Activated CD8-positive, alpha-beta memory T cell treated with anti-CD3 and anti-CD28 coated beads, Interleukin-2, amount 50 U/mL, for 24 hours (primary cell): ENCODE data around the gene ERGIC1.

Source experiments
- DNase-seq: peaks from one replicate; pipeline ENCODE4 v3.0.0-alpha.2; 2020; ENCODE audit errors: extremely low read depth

The ERGIC1 gene

GRCh38 chr5:172866378-172866777 is 32.3 kb downstream of the ERGIC1 start:
- DNase-seq: no peak

GRCh38 chr5:172866802-172867748 is 33.0 kb downstream of the ERGIC1 start:
- DNase-seq: no peak

GRCh38 chr5:172867761-172868435 is 33.8 kb downstream of the ERGIC1 start:
- DNase-seq: no peak

- DNase-seq: no peak
Measured at GRCh38 chr5:172868436-172868923, 34.4 kb downstream of the ERGIC1 start.

DNA sequence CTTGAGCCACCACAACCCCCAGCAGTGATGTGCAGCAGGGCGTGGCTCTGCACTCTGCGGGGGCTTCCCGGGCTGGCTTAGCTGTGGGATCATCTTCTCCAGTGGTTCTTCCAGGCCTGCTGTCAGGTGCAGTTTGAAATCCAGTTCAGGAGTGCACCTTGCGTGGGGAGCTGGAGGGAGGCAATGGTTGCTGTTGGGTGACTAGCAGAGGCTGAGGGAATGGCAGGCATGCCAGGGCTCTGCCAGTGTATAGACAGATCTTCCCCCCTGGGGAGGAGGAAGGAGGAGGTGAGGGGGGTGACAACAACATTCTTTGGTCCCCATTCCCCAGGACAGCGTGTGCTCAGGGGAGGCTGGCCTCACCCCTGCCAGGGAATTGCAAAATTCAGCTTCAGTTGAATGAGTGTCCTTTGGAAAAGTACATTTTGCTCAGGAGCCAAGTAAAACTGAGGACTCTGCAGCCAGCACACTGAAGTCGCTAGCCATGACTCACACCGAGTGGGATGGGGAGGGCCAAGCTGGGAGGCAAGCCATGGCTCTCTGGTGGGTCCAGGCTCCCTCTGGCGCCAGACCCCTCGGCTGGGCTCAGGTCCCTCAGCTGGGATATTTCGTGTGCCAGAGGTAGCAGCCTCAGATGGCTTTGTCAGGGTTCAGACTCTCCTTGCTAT is 35.0 kb downstream of the ERGIC1 start:
- DNase-seq: no peak

GRCh38 chr5:172869691-172870090 is 35.6 kb downstream of the ERGIC1 start:
- DNase-seq: no peak

DNA sequence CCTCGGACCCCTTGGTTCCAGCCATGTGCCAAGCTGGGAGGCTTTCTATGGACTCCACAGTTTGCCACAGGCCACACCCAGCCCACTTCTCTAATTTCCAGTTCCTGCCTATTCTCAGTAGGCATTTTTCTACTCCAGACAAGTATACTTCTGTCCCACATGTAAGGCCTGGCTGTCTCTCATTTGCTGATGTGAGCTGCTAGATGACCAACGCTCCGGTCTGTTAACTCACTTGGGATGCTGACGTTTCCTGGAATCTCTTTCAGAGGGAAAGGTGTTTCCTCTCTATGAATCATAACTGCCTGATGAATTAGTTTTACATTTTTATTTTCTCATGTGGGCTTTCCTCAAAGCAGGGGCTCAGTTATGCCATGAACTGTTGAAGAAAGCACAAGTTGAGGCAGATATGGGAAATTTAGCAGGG is 36.3 kb downstream of the ERGIC1 start:
- no peak for DNase-seq

GRCh38 chr5:172870715-172871461 is 36.8 kb downstream of the ERGIC1 start:
- no peak for DNase-seq

- DNase-seq: no peak
Measured at GRCh38 chr5:172871536-172871935, 37.5 kb downstream of the ERGIC1 start.

DNA sequence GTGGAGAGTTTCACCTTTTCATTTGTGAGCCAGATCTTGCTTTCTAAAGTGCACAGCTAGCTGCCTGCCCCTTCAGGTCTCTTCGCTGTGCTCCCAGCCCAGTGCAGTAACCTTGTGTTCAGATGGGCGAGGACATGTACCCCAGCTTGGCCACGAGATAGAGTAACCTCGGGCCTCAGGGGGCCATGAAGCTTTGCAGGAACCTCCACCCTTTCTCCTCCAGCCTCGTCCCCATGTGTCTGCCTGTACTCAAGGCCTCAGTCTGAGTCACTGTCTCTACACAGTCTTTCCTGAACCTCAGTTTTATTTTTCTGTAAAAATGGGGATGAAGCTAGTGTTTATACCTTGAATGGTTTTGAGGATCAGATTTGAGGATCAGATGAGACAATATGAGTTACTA is 37.9 kb downstream of the ERGIC1 start:
- DNase-seq: no peak

DNA sequence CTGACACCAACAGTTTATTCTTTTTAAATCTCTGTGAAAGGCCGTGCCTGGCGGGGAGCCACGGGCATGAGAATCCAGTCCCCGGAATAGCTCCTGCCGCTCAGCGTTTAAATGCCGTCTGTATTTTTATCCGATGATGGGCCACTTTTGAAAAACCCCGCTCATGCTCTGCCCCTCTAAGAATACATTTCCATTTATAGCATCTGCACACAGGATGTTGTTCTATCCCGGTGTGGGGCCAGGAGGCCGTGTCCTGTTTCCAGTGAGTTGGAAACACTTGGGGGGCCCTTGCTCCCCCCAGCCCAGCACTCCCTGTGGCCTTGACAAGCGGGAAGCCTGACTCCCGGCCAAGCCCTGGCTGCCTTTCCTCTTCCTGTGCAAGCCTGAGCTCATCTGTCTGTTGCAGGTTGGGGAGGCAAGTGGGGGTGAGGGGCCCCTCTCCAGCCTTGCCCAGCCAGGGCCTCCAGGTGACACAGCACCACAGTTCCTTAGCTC is 39.0 kb downstream of the ERGIC1 start:
- DNase-seq: no peak

DNA sequence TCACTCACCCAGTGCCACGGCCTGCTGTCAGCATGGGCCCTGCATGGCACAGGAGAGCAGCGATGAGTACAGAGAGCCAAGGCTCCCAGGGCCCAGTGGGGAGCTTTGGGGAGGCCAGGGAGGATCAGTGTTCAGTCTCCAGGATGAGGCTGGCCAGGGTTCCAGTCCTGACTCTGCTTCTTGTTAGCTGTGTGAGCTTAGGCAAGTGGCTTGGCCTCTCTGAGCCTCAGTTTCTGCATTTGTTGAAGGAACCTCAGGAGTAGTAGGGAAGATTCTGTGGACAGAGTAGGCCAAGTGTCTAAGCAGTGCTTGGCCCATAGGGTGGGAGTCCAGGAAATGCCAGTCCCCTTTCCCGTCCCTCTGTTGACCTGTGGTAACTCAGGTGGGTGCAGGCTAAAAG is 39.5 kb downstream of the ERGIC1 start:
- DNase-seq: no peak

GRCh38 chr5:172874647-172875504 is 40.8 kb downstream of the ERGIC1 start:
- DNase-seq: no peak

DNA sequence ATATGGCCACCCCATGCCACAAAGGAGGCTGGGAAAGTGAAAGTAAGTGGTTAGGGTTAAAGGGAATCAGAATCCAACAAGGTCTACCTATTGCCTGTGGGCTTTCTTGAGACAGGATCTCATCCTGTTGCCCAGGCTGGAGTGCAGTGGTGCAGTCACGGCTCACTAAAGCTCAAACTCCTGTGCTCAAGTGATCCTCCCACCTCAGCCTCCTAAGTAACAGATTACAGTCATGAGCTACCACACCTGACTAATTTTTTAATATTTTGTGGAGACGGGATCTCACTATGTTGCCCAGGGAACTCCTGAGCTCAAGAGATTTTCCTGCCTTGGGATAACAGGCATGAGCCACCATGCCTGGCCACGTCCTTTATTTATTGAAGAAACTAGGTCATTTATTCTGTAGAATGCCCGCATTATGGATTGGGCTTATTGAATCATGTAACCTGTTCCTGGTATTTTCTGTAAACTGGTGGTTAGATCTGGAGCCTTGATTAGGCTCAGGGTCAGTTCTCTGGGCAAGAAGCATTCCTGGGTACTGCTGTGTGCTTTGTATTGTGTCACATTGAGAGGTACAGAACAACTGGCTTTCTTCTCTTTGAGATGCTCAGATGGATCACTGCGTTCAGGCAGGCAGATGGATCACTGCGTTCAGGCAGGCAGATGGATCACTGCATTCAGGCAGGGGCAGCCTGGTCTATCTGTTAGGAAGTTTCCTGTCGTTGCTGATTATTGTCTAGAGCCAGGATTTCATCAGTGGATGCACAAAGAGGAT is 41.6 kb downstream of the ERGIC1 start:
- no peak for DNase-seq

GRCh38 chr5:172876578-172876977 is 42.5 kb downstream of the ERGIC1 start:
- no peak for DNase-seq

DNA sequence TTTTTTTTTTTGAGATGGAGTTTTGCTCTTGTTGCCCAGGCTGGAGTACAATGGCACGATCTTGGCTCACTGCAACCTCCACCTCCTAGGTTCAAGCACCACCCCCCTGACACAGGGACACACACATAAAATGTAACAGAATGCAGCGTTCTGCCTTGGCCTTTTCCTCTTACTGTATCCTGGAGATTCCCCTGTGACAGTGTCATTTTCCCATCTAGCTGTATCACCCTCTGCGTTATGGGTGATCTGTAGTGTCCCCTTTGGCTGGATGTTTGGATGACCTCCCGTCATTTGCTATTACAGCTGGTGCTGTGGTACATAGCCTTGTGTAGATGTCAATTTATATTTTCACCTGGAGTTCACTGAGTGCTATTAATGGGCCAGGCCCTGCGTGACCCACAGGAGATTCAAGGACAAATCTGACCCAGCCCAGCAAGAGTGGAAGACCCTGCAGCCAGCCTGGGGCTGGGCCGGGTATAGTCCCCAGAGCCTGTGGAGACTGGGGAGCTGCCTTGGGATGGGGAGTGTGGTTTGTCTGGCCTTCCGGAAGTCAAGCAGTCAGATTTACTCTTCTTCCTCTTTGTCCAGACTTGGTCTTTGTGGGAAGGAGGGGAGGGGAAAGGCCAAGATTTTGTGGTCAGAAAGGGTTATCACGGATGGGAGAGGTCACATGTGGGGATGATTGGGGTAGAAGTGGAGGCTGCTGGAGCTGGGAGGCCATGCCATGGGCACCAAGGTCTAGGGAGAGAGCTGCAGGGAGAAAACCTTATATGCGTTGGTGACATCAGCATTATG is 43.6 kb downstream of the ERGIC1 start:
- DNase-seq: no peak

DNA sequence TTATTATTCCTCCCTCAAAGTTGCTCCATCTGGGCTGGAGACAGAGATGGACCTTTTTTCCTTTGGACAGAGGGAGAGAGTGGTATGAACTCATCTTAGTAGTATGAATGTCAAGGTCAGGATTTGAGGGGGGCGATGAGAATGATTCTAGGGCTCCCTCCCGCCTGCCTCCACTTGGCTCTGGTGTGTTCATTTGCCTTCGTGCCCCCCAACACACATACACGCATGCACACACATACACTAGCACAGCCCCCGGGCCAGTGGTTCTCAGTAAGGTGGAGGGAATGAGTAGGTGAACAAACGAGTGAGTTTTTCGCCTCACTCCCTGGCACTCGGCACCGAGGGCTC is 44.5 kb downstream of the ERGIC1 start:
- DNase-seq: no peak

DNA sequence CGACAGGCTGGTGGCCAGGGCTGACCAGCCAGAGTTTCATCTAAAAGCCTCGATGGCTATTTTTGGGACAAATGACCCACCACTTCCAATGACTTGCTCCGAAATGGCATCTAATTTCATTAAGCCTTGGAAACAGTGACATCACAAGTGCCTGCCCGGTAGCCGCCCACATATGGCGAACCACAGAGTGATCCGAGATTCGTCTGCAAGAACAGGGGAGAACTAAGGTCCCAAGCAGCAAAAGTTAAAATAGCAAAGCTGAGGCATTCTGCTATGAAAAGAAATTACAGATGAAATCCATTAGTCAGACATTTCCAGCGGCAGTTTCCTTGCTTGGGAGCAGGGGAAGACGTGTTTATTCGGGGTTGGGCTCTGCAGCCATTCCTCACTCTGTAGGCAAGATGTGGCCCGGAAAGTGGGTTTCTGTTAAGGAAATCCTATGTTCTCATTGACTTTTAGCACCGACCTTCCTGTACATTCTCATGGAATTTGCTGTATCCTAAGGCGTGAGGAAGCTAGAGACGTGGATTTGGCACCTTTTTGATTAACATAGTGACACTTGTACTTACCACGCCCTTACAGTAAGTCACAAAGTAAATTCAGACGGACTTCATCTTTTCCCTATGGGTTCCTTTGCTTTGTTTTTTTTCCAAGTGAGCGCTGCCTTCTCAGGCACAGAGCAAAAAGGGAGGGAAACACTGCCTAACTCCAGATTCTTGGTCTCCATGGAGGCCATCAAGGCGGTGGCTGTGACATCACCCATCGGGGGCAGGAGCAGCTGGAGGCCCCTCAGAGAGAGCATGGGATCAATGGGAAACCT is 45.1 kb downstream of the ERGIC1 start:
- DNase-seq: no peak
